Transverse colon (tissue), 4 donors: Measurements from ENCODE around the gene DRC3.

Source experiments
- CTCF ChIP-seq, 5 experiments: fragments of 200-600 bp in 3 of 5; fragments of 450-650 bp in 2 of 5; sonication (generic) in 3 of 5; IDR thresholded peaks; 1 replicate in 2 of 5; 2 replicates in 3 of 5; pipeline ENCODE4 v1.5.1; 2016 to 2017; ENCODE audit warnings: antibody characterized with exemption in 5 of 5, inconsistent platforms in 3 of 5, mild to moderate bottlenecking in 2 of 5, moderate library complexity in 1 of 5
- POLR2AphosphoS5 ChIP-seq, 3 donors: sonication (generic); formaldehyde crosslinking; IDR thresholded peaks; one replicate each; pipeline ENCODE4 v1.6.1; 2016; ENCODE audit warnings: antibody characterized with exemption in 3 of 3

GRCh38 chr17:18041776-18042175 is 69.1 kb downstream of the DRC3 start:
- no peak for TF ChIP-seq CTCF (IDR thresholded peaks at IDR 0.05)
- TF ChIP-seq POLR2AphosphoS5 (IDR thresholded peaks at IDR 0.05): no peak
